ENCODE results near the gene FGF4. TPM values are rescaled to one million over a fixed set of nuclear protein-coding genes. Genes with fewer than 3 reads are reported as not detected.

FGF4 gene
- total RNA-seq, 1 donor from 2014 or later, result not detected

- no peak overlapping the region for H3K4me3 ChIP-seq (ENCODE audit: low read depth, low read length)
- no peaks in the 10 kb centered on the region for H3K36me3 ChIP-seq (ENCODE audit: control insufficient read depth, insufficient read depth, low read length)
- peaks cover 3% of the 10 kb centered on the region for H3K27me3 ChIP-seq (ENCODE audit: control insufficient read depth, insufficient read depth, low read length)
- TF ChIP-seq CTCF (IDR thresholded peaks at IDR 0.05; ENCODE audit: insufficient read depth, low read length, poor library complexity, severe bottlenecking), result no peak
- no peak for DNase-seq (ENCODE audit: low read depth)
Measured at GRCh38 chr11:69799582-69799981, 24.4 kb upstream of the FGF4 start.

GRCh38 chr11:69799097-69799496 lies 24.0 kb upstream of the FGF4 start:
- no peak overlapping the region for H3K4me3 ChIP-seq (ENCODE audit: low read depth, low read length)
- no peak for DNase-seq (ENCODE audit: low read depth)
- peaks cover 3% of the 10 kb centered on the region for H3K27me3 ChIP-seq (ENCODE audit: control insufficient read depth, insufficient read depth, low read length)
- no peak for TF ChIP-seq CTCF (IDR thresholded peaks at IDR 0.05; ENCODE audit: insufficient read depth, low read length, poor library complexity, severe bottlenecking)
- no peaks in the 10 kb centered on the region for H3K36me3 ChIP-seq (ENCODE audit: control insufficient read depth, insufficient read depth, low read length)

GRCh38 chr11:69797737-69798528 lies 22.8 kb upstream of the FGF4 start:
- Histone ChIP-seq H3K4me3 (ENCODE audit: low read depth, low read length) (no peak overlapping the region), H3K36me3 (ENCODE audit: control insufficient read depth, insufficient read depth, low read length) (no peaks in the 10 kb centered on the region), H3K27me3 (ENCODE audit: control insufficient read depth, insufficient read depth, low read length) (peaks cover 3% of the 10 kb centered on the region)
- no peak for DNase-seq (ENCODE audit: low read depth)
- TF ChIP-seq CTCF (IDR thresholded peaks at IDR 0.05; ENCODE audit: insufficient read depth, low read length, poor library complexity, severe bottlenecking), result no peak

- H3K36me3 ChIP-seq (ENCODE audit: control insufficient read depth, insufficient read depth, low read length), result no peaks in the 10 kb centered on the region
- H3K4me3 ChIP-seq (ENCODE audit: low read depth, low read length), result no peak overlapping the region
- H3K27me3 ChIP-seq (ENCODE audit: control insufficient read depth, insufficient read depth, low read length), result peaks cover 3% of the 10 kb centered on the region
- TF ChIP-seq CTCF (IDR thresholded peaks at IDR 0.05; ENCODE audit: insufficient read depth, low read length, poor library complexity, severe bottlenecking), result peak; percentile 16
- DNase-seq (ENCODE audit: low read depth), result no peak
Measured at GRCh38 chr11:69797156-69797555, 22.0 kb upstream of the FGF4 start.

GRCh38 chr11:69796063-69796462 lies 20.9 kb upstream of the FGF4 start:
- no peak for TF ChIP-seq CTCF (IDR thresholded peaks at IDR 0.05; ENCODE audit: insufficient read depth, low read length, poor library complexity, severe bottlenecking)
- H3K27me3 ChIP-seq (ENCODE audit: control insufficient read depth, insufficient read depth, low read length), result no peaks in the 10 kb centered on the region
- no peaks in the 10 kb centered on the region for H3K36me3 ChIP-seq (ENCODE audit: control insufficient read depth, insufficient read depth, low read length)
- DNase-seq (ENCODE audit: low read depth), result no peak
- no peak overlapping the region for H3K4me3 ChIP-seq (ENCODE audit: low read depth, low read length)
